RWPE2 (cell line): ENCODE measurements around the gene GJA1.

Experiments used
- ATAC-seq: fragments of 200-7000 bp; cut with Tn5 transposase; 3 replicates; pipeline ENCODE4 v1.9.1; 2021; ENCODE audit warnings: low read depth
- DNase-seq: peaks from one replicate; pipeline ENCODE4 v3.0.0-alpha.2; 2020; ENCODE audit warnings: low spot score
- H3K27ac ChIP-seq: fragments of 450-650 bp; 2 replicates; pipeline ENCODE4 v1.5.1; 2017; ENCODE audit warnings: mild to moderate bottlenecking; ENCODE audit not compliant: poor library complexity, severe bottlenecking
- H3K27me3 ChIP-seq: fragments of 250-450 bp; sonication (Bioruptor Pico); 2 replicates; pipeline ENCODE4 v1.5.1; 2021; ENCODE audit warnings: mild to moderate bottlenecking, moderate library complexity; ENCODE audit not compliant: insufficient read depth, poor library complexity, severe bottlenecking
- H3K36me3 ChIP-seq: fragments of 250-450 bp; sonication (Bioruptor Pico); 2 replicates; pipeline ENCODE4 v1.5.1; 2020; ENCODE audit warnings: low read depth, mild to moderate bottlenecking, moderate library complexity
- H3K4me1 ChIP-seq: fragments of 250-450 bp; sonication (Bioruptor Pico); 2 replicates; pipeline ENCODE4 v1.5.1; 2021; ENCODE audit warnings: mild to moderate bottlenecking, moderate library complexity; ENCODE audit not compliant: insufficient read depth, poor library complexity, severe bottlenecking
- H3K4me3 ChIP-seq: fragments of 250-450 bp; sonication (Bioruptor Pico); 2 replicates; pipeline ENCODE4 v1.5.1; 2021; ENCODE audit warnings: mild to moderate bottlenecking, moderate library complexity; ENCODE audit not compliant: severe bottlenecking
- H3K9me3 ChIP-seq: fragments of 250-450 bp; sonication (Bioruptor Pico); 2 replicates; pipeline ENCODE4 v1.5.1; 2021; ENCODE audit warnings: mild to moderate bottlenecking, moderate library complexity; ENCODE audit not compliant: severe bottlenecking
- TF ChIP-seq, protein P1 (sequence below): fragments of 450-650 bp; IDR thresholded peaks from one replicate; pipeline ENCODE4 v1.5.1; 2017; ENCODE audit warnings: mild to moderate bottlenecking, moderate library complexity; ENCODE audit not compliant: poor library complexity, severe bottlenecking

The GJA1 gene

GRCh38 chr6:121449331-121449730, 13.9 kb downstream of the GJA1 start:
- Histone ChIP-seq H3K36me3 (no peaks in the 10 kb centered on the region), H3K27ac (no peak overlapping the region), H3K4me1 (peaks cover under 1% of the 10 kb centered on the region), H3K9me3 (no peaks in the 10 kb centered on the region), H3K27me3 (no peaks in the 10 kb centered on the region), H3K4me3 (no peak overlapping the region)
- TF ChIP-seq, protein P1, sequence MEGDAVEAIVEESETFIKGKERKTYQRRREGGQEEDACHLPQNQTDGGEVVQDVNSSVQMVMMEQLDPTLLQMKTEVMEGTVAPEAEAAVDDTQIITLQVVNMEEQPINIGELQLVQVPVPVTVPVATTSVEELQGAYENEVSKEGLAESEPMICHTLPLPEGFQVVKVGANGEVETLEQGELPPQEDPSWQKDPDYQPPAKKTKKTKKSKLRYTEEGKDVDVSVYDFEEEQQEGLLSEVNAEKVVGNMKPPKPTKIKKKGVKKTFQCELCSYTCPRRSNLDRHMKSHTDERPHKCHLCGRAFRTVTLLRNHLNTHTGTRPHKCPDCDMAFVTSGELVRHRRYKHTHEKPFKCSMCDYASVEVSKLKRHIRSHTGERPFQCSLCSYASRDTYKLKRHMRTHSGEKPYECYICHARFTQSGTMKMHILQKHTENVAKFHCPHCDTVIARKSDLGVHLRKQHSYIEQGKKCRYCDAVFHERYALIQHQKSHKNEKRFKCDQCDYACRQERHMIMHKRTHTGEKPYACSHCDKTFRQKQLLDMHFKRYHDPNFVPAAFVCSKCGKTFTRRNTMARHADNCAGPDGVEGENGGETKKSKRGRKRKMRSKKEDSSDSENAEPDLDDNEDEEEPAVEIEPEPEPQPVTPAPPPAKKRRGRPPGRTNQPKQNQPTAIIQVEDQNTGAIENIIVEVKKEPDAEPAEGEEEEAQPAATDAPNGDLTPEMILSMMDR: no peak
- ATAC-seq (no peak), DNase-seq (no peak)

GRCh38 chr6:121450242-121450641, 14.8 kb downstream of the GJA1 start:
- no peaks in the 10 kb centered on the region for H3K27me3 ChIP-seq
- no peak for DNase-seq
- no peaks in the 10 kb centered on the region for H3K36me3 ChIP-seq
- no peak overlapping the region for H3K27ac ChIP-seq
- TF ChIP-seq, protein P1: no peak
- no peaks in the 10 kb centered on the region for H3K9me3 ChIP-seq
- H3K4me3 ChIP-seq: no peak overlapping the region
- no peak for ATAC-seq
- no peaks in the 10 kb centered on the region for H3K4me1 ChIP-seq

DNA sequence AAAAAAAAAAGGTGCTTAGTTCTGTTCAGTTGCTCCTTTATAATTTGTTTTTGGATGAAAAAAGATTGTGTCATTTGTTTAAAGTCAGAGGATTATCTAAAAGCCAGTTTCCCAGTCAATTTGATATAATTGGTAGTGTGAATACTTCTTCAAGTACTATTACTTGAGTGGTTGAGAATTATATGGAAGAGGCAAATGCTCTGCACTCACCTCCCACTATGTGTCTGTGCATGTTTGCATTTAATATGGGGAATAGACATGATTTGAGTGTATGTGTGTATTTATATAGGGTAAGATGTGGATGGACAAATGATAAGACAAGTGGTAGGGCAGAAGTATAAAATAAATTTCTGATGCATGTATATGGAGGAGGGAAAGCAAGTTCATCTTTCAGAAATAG, 15.8 kb downstream of the GJA1 start:
- ATAC-seq: no peak
- no peak overlapping the region for H3K4me3 ChIP-seq
- H3K27me3 ChIP-seq: no peaks in the 10 kb centered on the region
- DNase-seq: no peak
- TF ChIP-seq, protein P1: no peak
- H3K9me3 ChIP-seq: no peaks in the 10 kb centered on the region
- no peaks in the 10 kb centered on the region for H3K4me1 ChIP-seq
- no peaks in the 10 kb centered on the region for H3K36me3 ChIP-seq
- H3K27ac ChIP-seq: no peak overlapping the region

- H3K9me3 ChIP-seq: no peaks in the 10 kb centered on the region
- no peak overlapping the region for H3K27ac ChIP-seq
- no peak overlapping the region for H3K4me3 ChIP-seq
- DNase-seq: no peak
- H3K4me1 ChIP-seq: no peaks in the 10 kb centered on the region
- no peaks in the 10 kb centered on the region for H3K36me3 ChIP-seq
- TF ChIP-seq, protein P1: no peak
- no peaks in the 10 kb centered on the region for H3K27me3 ChIP-seq
- no peak for ATAC-seq
These were observed 17.7 kb downstream of the GJA1 start for GRCh38 chr6:121453191-121453590.

- no peaks in the 10 kb centered on the region for H3K4me1 ChIP-seq
- no peaks in the 10 kb centered on the region for H3K9me3 ChIP-seq
- no peaks in the 10 kb centered on the region for H3K27me3 ChIP-seq
- H3K36me3 ChIP-seq: no peaks in the 10 kb centered on the region
- DNase-seq: no peak
- H3K4me3 ChIP-seq: no peak overlapping the region
- no peak overlapping the region for H3K27ac ChIP-seq
- TF ChIP-seq, protein P1: no peak
- no peak for ATAC-seq
These were observed 24.7 kb downstream of the GJA1 start for GRCh38 chr6:121460170-121460569.
